ENCODE measurements around the gene NUP188.

DNA sequence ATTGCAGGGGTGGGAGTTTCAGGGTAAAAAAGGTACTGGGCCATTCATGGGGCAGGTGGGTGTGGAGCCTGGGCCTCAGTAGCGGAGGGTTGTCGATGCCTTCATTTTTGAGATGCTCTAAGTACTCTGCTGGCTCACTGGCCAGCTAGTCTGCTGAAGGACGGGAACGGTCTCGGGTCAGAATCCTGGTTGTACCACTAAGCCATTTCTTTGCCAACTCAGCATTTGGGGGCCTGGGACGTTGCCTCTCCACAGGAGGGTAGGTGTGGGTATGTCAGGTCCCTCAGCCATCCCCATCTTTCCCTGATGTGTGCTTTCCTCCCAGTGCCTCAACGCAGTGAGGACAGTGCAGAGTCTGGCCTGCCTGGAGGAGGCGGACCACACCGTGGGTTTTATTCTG lies 55.5 kb downstream of the NUP188 start:
- TF ChIP-seq CTCF (IDR thresholded peaks at IDR 0.05) (no peak), NR2C2 (CRISPR knock-in tag; IDR thresholded peaks at IDR 0.05) (no peak), USF1 (CRISPR knock-in tag; IDR thresholded peaks at IDR 0.05) (no peak), PRDM15 (CRISPR knock-in tag; IDR thresholded peaks at IDR 0.05) (no peak), HMGXB4 (CRISPR knock-in tag; IDR thresholded peaks at IDR 0.05) (no peak), CREM (CRISPR knock-in tag; IDR thresholded peaks at IDR 0.05) (no peak), AR (CRISPR knock-in tag; IDR thresholded peaks at IDR 0.05) (no peak), ATF6 (CRISPR knock-in tag; IDR thresholded peaks at IDR 0.05) (no peak), SP1 (CRISPR knock-in tag; conservative IDR thresholded peaks at IDR 0.05) (no peak), USF2 (CRISPR knock-in tag; IDR thresholded peaks at IDR 0.05) (no peak), JUN (CRISPR knock-in tag; IDR thresholded peaks at IDR 0.05) (no peak), E2F4 (CRISPR knock-in tag; IDR thresholded peaks at IDR 0.05; ENCODE audit: borderline replicate concordance, low read depth) (no peak)
- TF ChIP-seq, protein P1, sequence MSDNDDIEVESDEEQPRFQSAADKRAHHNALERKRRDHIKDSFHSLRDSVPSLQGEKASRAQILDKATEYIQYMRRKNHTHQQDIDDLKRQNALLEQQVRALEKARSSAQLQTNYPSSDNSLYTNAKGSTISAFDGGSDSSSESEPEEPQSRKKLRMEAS (CRISPR knock-in tag; IDR thresholded peaks at IDR 0.05) = no peak

All from WTC11 (cell line).